Esophagus muscularis mucosa (tissue), 4 donors: Measurements from ENCODE around the gene SNED1. TPM values are rescaled to one million over a fixed set of nuclear protein-coding genes. Genes with fewer than 3 reads are reported as not detected.

Experiments used
- DNase-seq: peaks from one replicate; pipeline ENCODE4 v3.0.0-alpha.2; 2017; ENCODE audit errors: extremely low spot score
- H3K27ac ChIP-seq, 4 donors: fragments of 200-600 bp; sonication (generic); replicated peaks in 1 of 4; 1 replicate in 3 of 4; 2 replicates in 1 of 4; pipeline ENCODE4 v1.5.1; 2016 to 2019; ENCODE audit warnings: mild to moderate bottlenecking in 1 of 4
- H3K27me3 ChIP-seq, 4 donors: fragments of 200-600 bp; sonication (generic); one replicate each; pipeline versions ENCODE4 v1.5.1 to v1.6.0; 2016 to 2019
- H3K36me3 ChIP-seq, 4 donors: fragments of 200-600 bp; sonication (generic); one replicate each; pipeline ENCODE4 v1.5.1; 2016 to 2019
- H3K4me1 ChIP-seq, 4 donors: fragments of 200-600 bp; sonication (generic); one replicate each; pipeline ENCODE4 v1.5.1; 2016 to 2019
- H3K4me3 ChIP-seq, 4 donors: fragments of 200-600 bp; sonication (generic); 1 replicate in 2 of 4; 2 replicates in 2 of 4; pipeline ENCODE4 v1.5.1; 2016 to 2019; ENCODE audit warnings: mild to moderate bottlenecking in 4 of 4, moderate library complexity in 1 of 4
- H3K9me3 ChIP-seq, 4 donors: fragments of 200-600 bp; sonication (generic); 1 replicate in 3 of 4; 2 replicates in 1 of 4; pipeline ENCODE4 v1.5.1; 2016 to 2019
- CTCF ChIP-seq, 3 experiments: fragments of 200-600 bp in 2 of 3; fragments of 450-650 bp in 1 of 3; sonication (generic) in 2 of 3; IDR thresholded peaks; one replicate each; pipeline ENCODE4 v1.5.1; 2017 to 2019; ENCODE audit warnings: antibody characterized with exemption in 3 of 3, mild to moderate bottlenecking in 2 of 3, moderate library complexity in 1 of 3
- EP300 ChIP-seq: sonication (generic); formaldehyde crosslinking; IDR thresholded peaks from one replicate; pipeline ENCODE4 v1.6.1; 2017; ENCODE audit warnings: antibody characterized with exemption
- POLR2A ChIP-seq: fragments of 450-650 bp; IDR thresholded peaks from one replicate; pipeline ENCODE4 v1.6.1; 2017; ENCODE audit warnings: antibody characterized with exemption, moderate library complexity, mild to moderate bottlenecking, low read depth
- POLR2AphosphoS5 ChIP-seq, 2 donors: sonication (generic); formaldehyde crosslinking; IDR thresholded peaks; one replicate each; pipeline ENCODE4 v1.6.1; 2017; ENCODE audit warnings: antibody characterized with exemption in 2 of 2
- WGBS: methylation state at CpG from one replicate; pipeline ENCODE4 v1.1.5; 2018; 5-methylcytosine and 5-hydroxymethylcytosine counted together
- intact Hi-C: fragments of 100-400 bp; cut with DNase I; formaldehyde crosslinking; loops from one replicate; pipeline ENCODE4 v1.15.1; 2023
- total RNA-seq, 4 donors: library from RNA; depleted of rRNA; stranded (reverse); fragments of >200 nt; gene quantifications; one replicate each; pipeline versions ENCODE4 v1.1.0 to v1.2.1, GENCODE V29; 2016

The SNED1 gene
- total RNA-seq, 4 donors from 2014 or later, result 7.3 to 14.1 (median 11.6) TPM

GRCh38 chr2:241035142-241035817 lies 36.9 kb downstream of the SNED1 start:
- no peak overlapping the region for H3K27ac ChIP-seq
- no peak overlapping the region for H3K4me3 ChIP-seq
- H3K4me1 ChIP-seq, result peaks cover 9 to 23% (median 19%) of the 10 kb centered on the region in 4 donors
- no peaks in the 10 kb centered on the region for H3K9me3 ChIP-seq
- no peak for DNase-seq
- H3K27me3 ChIP-seq, result peaks cover 0 to 32% (median 5%) of the 10 kb centered on the region in 4 donors
- 44% methylated on average over 10 of the region's 31 CpGs for WGBS
- no peak for TF ChIP-seq POLR2AphosphoS5 (IDR thresholded peaks at IDR 0.05)
- TF ChIP-seq EP300, result no peak
- TF ChIP-seq POLR2A, result no peak
- TF ChIP-seq CTCF (IDR thresholded peaks at IDR 0.05), result no peak
- peaks cover 0 to 50% (median 27%) of the 10 kb centered on the region in 4 donors for H3K36me3 ChIP-seq
- intact Hi-C loops, result no loop called here

DNA sequence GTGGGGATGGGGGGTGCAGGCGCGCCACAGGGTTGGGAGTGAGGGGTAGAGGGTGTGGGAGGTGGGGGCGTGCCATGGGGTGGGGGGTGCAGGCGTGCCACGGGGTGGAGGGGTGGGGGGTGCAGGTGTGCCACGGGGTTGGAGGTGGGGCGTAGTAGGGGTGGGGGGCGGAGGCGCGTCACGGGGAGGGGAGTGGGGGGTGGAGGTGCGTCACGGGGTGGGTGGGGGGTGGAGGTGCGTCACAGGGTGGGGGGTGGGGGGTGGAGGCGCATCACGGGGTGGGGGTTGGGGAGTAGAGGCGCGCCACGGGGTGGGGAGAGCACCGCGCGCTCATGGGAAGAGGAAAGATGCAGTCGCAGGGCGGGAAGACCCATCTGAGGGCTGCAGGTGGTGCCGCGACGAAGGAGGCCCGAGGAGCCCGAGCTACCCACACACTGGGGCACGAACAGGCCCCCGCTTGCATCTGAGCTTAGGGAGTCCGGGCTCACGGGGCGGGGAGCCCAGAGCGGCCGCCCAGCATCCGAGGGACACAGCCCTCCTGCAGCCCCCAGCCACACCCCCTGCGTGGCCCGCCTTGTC lies 37.5 kb downstream of the SNED1 start:
- Histone ChIP-seq H3K9me3 (no peaks in the 10 kb centered on the region), H3K36me3 (peaks cover 0 to 50% (median 27%) of the 10 kb centered on the region in 4 donors), H3K4me3 (peak overlapping the region; percentile 42 to 53 (median 44)), H3K27me3 (peaks cover 0 to 32% (median 5%) of the 10 kb centered on the region in 4 donors), H3K4me1 (peaks cover 9 to 23% (median 19%) of the 10 kb centered on the region in 4 donors), H3K27ac (no peak overlapping the region)
- TF ChIP-seq CTCF (IDR thresholded peaks at IDR 0.05), result no peak
- no peak for TF ChIP-seq POLR2A
- no peak for TF ChIP-seq EP300
- TF ChIP-seq POLR2AphosphoS5 (IDR thresholded peaks at IDR 0.05), result no peak
- WGBS, result 4% methylated on average over 16 of the region's 39 CpGs
- DNase-seq, result no peak
- intact Hi-C loops, result no loop called here

- Histone ChIP-seq H3K36me3 (peaks cover 0 to 50% (median 25%) of the 10 kb centered on the region in 4 donors), H3K27ac (no peak overlapping the region), H3K4me3 (peak overlapping the region; percentile 42 to 53 (median 44)), H3K4me1 (peaks cover 9 to 23% (median 19%) of the 10 kb centered on the region in 4 donors), H3K27me3 (peaks cover 0 to 32% (median 5%) of the 10 kb centered on the region in 4 donors), H3K9me3 (no peaks in the 10 kb centered on the region)
- TF ChIP-seq POLR2AphosphoS5 (IDR thresholded peaks at IDR 0.05) (no peak), POLR2A (no peak), CTCF (IDR thresholded peaks at IDR 0.05) (no peak), EP300 (no peak)
- 0% methylated on average over 1 of the region's 36 CpGs for WGBS
- intact Hi-C loops, result no loop called here
- DNase-seq, result peak; percentile 88
These were observed 38.1 kb downstream of the SNED1 start for GRCh38 chr2:241036397-241036963.

DNA sequence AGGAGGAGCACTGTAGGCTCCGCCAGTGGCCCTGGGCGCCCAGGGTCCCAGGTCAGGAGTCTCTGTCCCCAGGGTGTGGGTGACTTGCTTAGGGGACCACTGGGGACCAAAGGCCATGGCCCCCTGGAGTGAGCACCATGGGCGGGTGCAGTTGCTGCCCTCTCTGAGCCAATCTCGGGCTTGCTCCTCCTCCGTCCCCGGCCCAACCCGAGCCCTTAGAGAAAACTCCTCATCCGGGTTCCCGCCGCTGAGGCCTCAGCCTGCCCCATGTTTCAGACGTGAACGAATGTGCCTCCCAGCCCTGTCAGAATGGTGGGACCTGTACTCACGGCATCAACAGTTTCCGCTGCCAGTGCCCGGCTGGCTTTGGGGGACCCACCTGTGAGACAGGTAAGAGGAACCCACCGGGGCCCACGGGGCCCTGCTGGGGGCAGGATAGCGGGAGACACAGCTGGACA lies 38.6 kb downstream of the SNED1 start:
- peak; percentile 77 for DNase-seq
- Histone ChIP-seq H3K27ac (no peak overlapping the region), H3K4me1 (peaks cover 9 to 23% (median 19%) of the 10 kb centered on the region in 4 donors), H3K36me3 (peaks cover 0 to 50% (median 24%) of the 10 kb centered on the region in 4 donors), H3K9me3 (no peaks in the 10 kb centered on the region), H3K27me3 (peaks cover 0 to 32% (median 5%) of the 10 kb centered on the region in 4 donors), H3K4me3 (peak overlapping the region; percentile 42 to 53 (median 44))
- intact Hi-C loops, result no loop called here
- TF ChIP-seq CTCF (IDR thresholded peaks at IDR 0.05), result no peak
- no peak for TF ChIP-seq POLR2AphosphoS5 (IDR thresholded peaks at IDR 0.05)
- no peak for TF ChIP-seq POLR2A
- TF ChIP-seq EP300, result no peak
- WGBS, result 68% methylated on average over 13 of the region's 18 CpGs
